H1 (cell line): ENCODE results near the gene TAX1BP1.

Experiments used
- ASH2L ChIP-seq: fragments of 200-600, 300-600 bp; sonication (generic); IDR thresholded peaks from one replicate; pipeline ENCODE4 v1.7.1; 2017; ENCODE audit warnings: low read length
- CEBPB ChIP-seq: IDR thresholded peaks from 2 replicates; pipeline ENCODE4 v1.6.1; 2012; ENCODE audit warnings: low read depth, low read length
- CHD2 ChIP-seq: IDR thresholded peaks from 2 replicates; pipeline ENCODE4 v1.6.1; 2012; ENCODE audit warnings: low read length, improper control_type of control experiment
- GABPA ChIP-seq: IDR thresholded peaks from 2 replicates; pipeline ENCODE4 v1.6.1; 2011; ENCODE audit warnings: mild to moderate bottlenecking, low read length, moderate library complexity, borderline replicate concordance; ENCODE audit not compliant: insufficient read depth
- JUN ChIP-seq: IDR thresholded peaks from 2 replicates; pipeline ENCODE4 v1.6.1; 2011; ENCODE audit warnings: low read depth, mild to moderate bottlenecking, improper control_type of control experiment, low read length
- MAX ChIP-seq: IDR thresholded peaks from 2 replicates; pipeline ENCODE4 v1.6.1; 2012; ENCODE audit warnings: inconsistent platforms
- POLR2A ChIP-seq, 2 experiments: IDR thresholded peaks; 1 replicate in 1 of 2; 2 replicates in 1 of 2; pipeline ENCODE4 v1.6.1; 2011; ENCODE audit warnings: low read depth in 2 of 2, low read length in 2 of 2, mild to moderate bottlenecking in 2 of 2; ENCODE audit errors: control extremely low read depth in 1 of 2
- RAD21 ChIP-seq, 2 experiments: IDR thresholded peaks in 1 of 2; conservative IDR thresholded peaks in 1 of 2; 2 replicates each; pipeline ENCODE4 v1.6.1; 2011; ENCODE audit warnings: low read depth in 2 of 2, low read length in 2 of 2, improper control_type of control experiment in 1 of 2, inconsistent platforms in 1 of 2, mild to moderate bottlenecking in 1 of 2, moderate library complexity in 1 of 2
- RFX5 ChIP-seq: IDR thresholded peaks from 2 replicates; pipeline ENCODE4 v1.6.1; 2011; ENCODE audit warnings: low read depth, low read length, improper control_type of control experiment, borderline replicate concordance
- SP2 ChIP-seq: IDR thresholded peaks from 2 replicates; pipeline ENCODE4 v1.6.1; 2012; ENCODE audit warnings: mild to moderate bottlenecking, low read length, inconsistent platforms
- TF ChIP-seq, protein P1 (sequence below), 3 experiments: IDR thresholded peaks; 1 replicate in 2 of 3; 2 replicates in 1 of 3; pipeline versions ENCODE4 v1.5.1 to v1.6.1; 2011; ENCODE audit warnings: low read length in 3 of 3, mild to moderate bottlenecking in 3 of 3, inconsistent platforms in 2 of 3, low read depth in 1 of 3, moderate library complexity in 1 of 3; ENCODE audit not compliant: insufficient read depth in 1 of 3; ENCODE audit errors: control extremely low read depth in 1 of 3

GRCh38 chr7:27734583-27734982 lies 5.4 kb upstream of the TAX1BP1 start:
- TF ChIP-seq ASH2L (no peak), RAD21 (IDR thresholded peaks at IDR 0.05 in 1 of 2, conservative IDR thresholded peaks at IDR 0.05 in 1 of 2; ENCODE audit: low read depth in 2 of 2, low read length in 2 of 2) (no peak), MAX (no peak), SP2 (no peak), JUN (no peak), POLR2A (IDR thresholded peaks at IDR 0.05; ENCODE audit: control extremely low read depth in 1 of 2, low read depth in 2 of 2, low read length in 2 of 2) (no peak), GABPA (no peak), RFX5 (no peak), CEBPB (no peak), CHD2 (no peak)
- TF ChIP-seq, protein P1, sequence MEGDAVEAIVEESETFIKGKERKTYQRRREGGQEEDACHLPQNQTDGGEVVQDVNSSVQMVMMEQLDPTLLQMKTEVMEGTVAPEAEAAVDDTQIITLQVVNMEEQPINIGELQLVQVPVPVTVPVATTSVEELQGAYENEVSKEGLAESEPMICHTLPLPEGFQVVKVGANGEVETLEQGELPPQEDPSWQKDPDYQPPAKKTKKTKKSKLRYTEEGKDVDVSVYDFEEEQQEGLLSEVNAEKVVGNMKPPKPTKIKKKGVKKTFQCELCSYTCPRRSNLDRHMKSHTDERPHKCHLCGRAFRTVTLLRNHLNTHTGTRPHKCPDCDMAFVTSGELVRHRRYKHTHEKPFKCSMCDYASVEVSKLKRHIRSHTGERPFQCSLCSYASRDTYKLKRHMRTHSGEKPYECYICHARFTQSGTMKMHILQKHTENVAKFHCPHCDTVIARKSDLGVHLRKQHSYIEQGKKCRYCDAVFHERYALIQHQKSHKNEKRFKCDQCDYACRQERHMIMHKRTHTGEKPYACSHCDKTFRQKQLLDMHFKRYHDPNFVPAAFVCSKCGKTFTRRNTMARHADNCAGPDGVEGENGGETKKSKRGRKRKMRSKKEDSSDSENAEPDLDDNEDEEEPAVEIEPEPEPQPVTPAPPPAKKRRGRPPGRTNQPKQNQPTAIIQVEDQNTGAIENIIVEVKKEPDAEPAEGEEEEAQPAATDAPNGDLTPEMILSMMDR (IDR thresholded peaks at IDR 0.05; ENCODE audit: control extremely low read depth in 1 of 3, insufficient read depth in 1 of 3, low read depth in 1 of 3, low read length in 3 of 3): no peak
